Measurements from ENCODE around the gene ITGA1. TPM values are rescaled to one million over a fixed set of nuclear protein-coding genes. Genes with fewer than 3 reads are reported as not detected.

Gene ITGA1
- total RNA-seq: 10 to 100 TPM in 2 of 4 donors, 1 to 10 TPM in 2; 5.7 to 20.4 (median 12.4) TPM

DNA sequence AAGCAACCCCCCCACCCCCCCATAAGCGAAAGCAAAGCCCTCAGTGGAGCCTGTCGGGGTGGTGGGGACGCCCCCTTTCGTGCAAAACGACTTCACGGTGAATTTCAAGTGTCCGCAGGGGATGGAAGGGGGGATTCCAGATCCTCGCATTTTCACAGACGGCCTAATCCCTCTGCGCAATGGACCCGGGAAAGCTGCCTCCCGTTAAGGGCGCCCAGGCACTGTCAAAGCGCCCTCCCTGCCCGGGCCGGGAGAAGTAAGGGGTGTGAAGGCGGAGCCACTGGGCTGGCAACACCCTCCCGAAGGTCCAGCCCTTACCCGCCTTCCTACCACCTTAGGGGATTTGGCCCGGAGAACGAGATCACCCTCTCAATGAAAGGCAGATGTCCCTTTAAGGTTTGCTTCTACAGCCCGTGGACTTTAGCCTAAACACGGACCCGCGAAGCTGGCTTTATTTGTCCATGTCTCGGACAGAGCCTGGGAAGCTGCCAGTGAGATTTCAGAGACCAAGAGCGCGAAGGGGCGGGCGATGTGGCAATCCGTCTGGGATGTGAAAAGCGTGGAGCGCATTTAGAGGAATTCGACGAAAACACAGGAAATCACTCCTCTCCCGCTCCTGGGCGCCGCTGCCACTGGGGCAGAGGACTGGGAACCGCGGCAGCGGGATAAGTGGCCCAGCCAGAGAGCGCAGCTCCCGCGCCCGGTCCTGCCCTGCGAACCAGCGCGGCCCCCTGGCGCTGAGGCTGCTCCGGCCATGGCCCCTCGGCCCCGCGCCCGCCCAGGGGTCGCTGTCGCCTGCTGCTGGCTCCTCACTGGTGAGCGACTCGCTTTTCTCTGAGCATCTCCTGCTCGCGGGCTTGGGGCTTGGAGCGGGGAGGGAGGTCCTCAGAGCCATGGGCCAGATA lies at the start of gene ITGA1, which contains the start of gene PELO:
ITGA1 (plus strand) TSS at position 317 of the 905 bp plus-strand sequence; CDS start at position 755, 438 bp downstream.
PELO (plus strand) TSS at position 317 of the 905 bp plus-strand sequence. CDS start 12,479 bp downstream, outside the sequence.
- ATAC-seq (peak; percentile 63 to 74), DNase-seq (peak; percentile 33 to 50)
- Histone ChIP-seq H3K36me3 (no peaks in the 10 kb centered on the region), H3K27me3 (peaks cover 0 to 7% (median 0%) of the 10 kb centered on the region in 3 donors), H3K9me3 (no peaks in the 10 kb centered on the region), H3K27ac (peak within 1 kb of the TSS; percentile 68 to 83 (median 76)), H3K4me1 (peaks cover 7 to 11% of the 10 kb centered on the region in 2 donors), H3K4me3 (peak within 1 kb of the TSS; percentile 61 to 76 (median 68))
- TF ChIP-seq, protein P1, sequence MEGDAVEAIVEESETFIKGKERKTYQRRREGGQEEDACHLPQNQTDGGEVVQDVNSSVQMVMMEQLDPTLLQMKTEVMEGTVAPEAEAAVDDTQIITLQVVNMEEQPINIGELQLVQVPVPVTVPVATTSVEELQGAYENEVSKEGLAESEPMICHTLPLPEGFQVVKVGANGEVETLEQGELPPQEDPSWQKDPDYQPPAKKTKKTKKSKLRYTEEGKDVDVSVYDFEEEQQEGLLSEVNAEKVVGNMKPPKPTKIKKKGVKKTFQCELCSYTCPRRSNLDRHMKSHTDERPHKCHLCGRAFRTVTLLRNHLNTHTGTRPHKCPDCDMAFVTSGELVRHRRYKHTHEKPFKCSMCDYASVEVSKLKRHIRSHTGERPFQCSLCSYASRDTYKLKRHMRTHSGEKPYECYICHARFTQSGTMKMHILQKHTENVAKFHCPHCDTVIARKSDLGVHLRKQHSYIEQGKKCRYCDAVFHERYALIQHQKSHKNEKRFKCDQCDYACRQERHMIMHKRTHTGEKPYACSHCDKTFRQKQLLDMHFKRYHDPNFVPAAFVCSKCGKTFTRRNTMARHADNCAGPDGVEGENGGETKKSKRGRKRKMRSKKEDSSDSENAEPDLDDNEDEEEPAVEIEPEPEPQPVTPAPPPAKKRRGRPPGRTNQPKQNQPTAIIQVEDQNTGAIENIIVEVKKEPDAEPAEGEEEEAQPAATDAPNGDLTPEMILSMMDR (IDR thresholded peaks at IDR 0.05 in 4 of 5, conservative IDR thresholded peaks at IDR 0.05 in 1 of 5): peak in 4 of 5 experiments; percentile 29 to 41 (median 38)
- TF ChIP-seq POLR2A (IDR thresholded peaks at IDR 0.05): peak; percentile 27 to 44
- intact Hi-C loops (cut with DNase I; ENCODE audit: low total_unique reads) (loop anchor here (2.0 to 5.0 kb wide), 2 partner anchors 96 to 127 kb away; no protein-coding TSS in a partner anchor), in situ Hi-C loops (cut with MboI; ENCODE audit: low sequenced_read_pairs in 4 of 4) (loop anchor here in 1 of 4 donors (25.0 kb wide), 1 partner anchor 124 kb away; no protein-coding TSS in a partner anchor)

- intact Hi-C loops (cut with DNase I; ENCODE audit: low total_unique reads): no loop called here
- no peak overlapping the region for H3K4me3 ChIP-seq
- H3K27me3 ChIP-seq: no peaks in the 10 kb centered on the region
- no peak for TF ChIP-seq POLR2A (IDR thresholded peaks at IDR 0.05)
- TF ChIP-seq, protein P1 (IDR thresholded peaks at IDR 0.05 in 4 of 5, conservative IDR thresholded peaks at IDR 0.05 in 1 of 5): no peak
- H3K36me3 ChIP-seq: no peaks in the 10 kb centered on the region
- no peak overlapping the region for H3K27ac ChIP-seq
- no peak for ATAC-seq
- no peaks in the 10 kb centered on the region for H3K9me3 ChIP-seq
- in situ Hi-C loops (cut with MboI; ENCODE audit: low sequenced_read_pairs in 4 of 4): no loop called here
- no peak for DNase-seq
- H3K4me1 ChIP-seq: no peaks in the 10 kb centered on the region
Measured at GRCh38 chr5:52738095-52738506, 49.6 kb upstream of the ITGA1 start.

DNA sequence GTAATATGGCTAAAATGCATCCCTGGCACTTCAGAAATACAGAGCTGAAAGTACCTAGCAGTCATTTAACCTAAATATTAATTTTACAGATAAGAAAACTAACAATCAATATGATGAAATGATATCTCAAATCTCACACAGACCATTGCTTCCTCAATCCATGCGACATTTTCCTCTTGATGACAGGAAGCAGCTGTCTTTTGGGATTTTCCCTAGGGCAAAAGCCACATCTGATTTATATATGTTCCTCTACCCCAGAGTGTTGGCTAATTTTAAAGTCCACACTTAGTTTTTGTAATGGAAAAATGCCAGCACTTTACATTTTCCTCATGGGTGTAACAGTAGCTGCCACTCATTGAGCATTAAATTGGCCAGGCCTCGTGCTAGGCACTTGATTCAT lies 47.7 kb upstream of the ITGA1 start:
- peaks cover 0 to 8% of the 10 kb centered on the region in 2 donors for H3K4me1 ChIP-seq
- H3K9me3 ChIP-seq: no peaks in the 10 kb centered on the region
- in situ Hi-C loops (cut with MboI; ENCODE audit: low sequenced_read_pairs in 4 of 4): no loop called here
- DNase-seq (no peak), ATAC-seq (no peak)
- TF ChIP-seq, protein P1 (IDR thresholded peaks at IDR 0.05 in 4 of 5, conservative IDR thresholded peaks at IDR 0.05 in 1 of 5): no peak
- no peak for TF ChIP-seq POLR2A (IDR thresholded peaks at IDR 0.05)
- no peak overlapping the region for H3K4me3 ChIP-seq
- no peaks in the 10 kb centered on the region for H3K36me3 ChIP-seq
- H3K27ac ChIP-seq: no peak overlapping the region
- intact Hi-C loops (cut with DNase I; ENCODE audit: low total_unique reads): no loop called here
- no peaks in the 10 kb centered on the region for H3K27me3 ChIP-seq

- peaks cover 0 to 8% of the 10 kb centered on the region in 2 donors for H3K4me1 ChIP-seq
- intact Hi-C loops (cut with DNase I; ENCODE audit: low total_unique reads) (no loop called here), in situ Hi-C loops (cut with MboI; ENCODE audit: low sequenced_read_pairs in 4 of 4) (no loop called here)
- no peak for ATAC-seq
- H3K27ac ChIP-seq: peak overlapping the region in 3 of 4 donors; percentile 2 to 42 (median 16)
- H3K27me3 ChIP-seq: no peaks in the 10 kb centered on the region
- H3K4me3 ChIP-seq: no peak overlapping the region
- no peak for DNase-seq
- no peaks in the 10 kb centered on the region for H3K36me3 ChIP-seq
- no peak for TF ChIP-seq POLR2A (IDR thresholded peaks at IDR 0.05)
- TF ChIP-seq, protein P1 (IDR thresholded peaks at IDR 0.05 in 4 of 5, conservative IDR thresholded peaks at IDR 0.05 in 1 of 5): no peak
- H3K9me3 ChIP-seq: no peaks in the 10 kb centered on the region
Measured at GRCh38 chr5:52743012-52743411, 44.7 kb upstream of the ITGA1 start.
